Naive thymus-derived CD8-positive, alpha-beta T cell (primary cell): Measurements from ENCODE around the gene PPM1H. TPM values are rescaled to one million over a fixed set of nuclear protein-coding genes. Genes with fewer than 3 reads are reported as not detected.
"Not testable (repeated sequence)": the region's sequence is repeated elsewhere in the genome, so short reads cannot be mapped to it uniquely, and the experiment has no call there.

Experiments used
- ATAC-seq, 2 donors: fragments of 150-1000 bp; cut with Tn5 transposase in 1 of 2; sonication (Bioruptor Pico), chemical (Tn5 transposase) in 1 of 2; 1 replicate in 1 of 2; 2 replicates in 1 of 2; pipeline ENCODE4 v1.10.0; 2021; ENCODE audit warnings: mild to moderate bottlenecking in 2 of 2, moderate library complexity in 2 of 2
- POLR2A ChIA-PET: fragments of 350-600 bp; sonication (Branson Sonifier 250); formaldehyde crosslinking; loops from one replicate; lab custom pipeline; 2021; ENCODE audit warnings: antibody characterized with exemption; lab: Charles Lee
- DNase-seq, 10 donors: peaks; one replicate each; pipeline versions ENCODE4 v3.0.0 to v3.0.0-alpha.2; 2020 to 2022
- H3K27ac Mint-ChIP-seq, 10 donors: one replicate each; pipeline ENCODE4 v1.8.0; 2020 to 2022; ENCODE audit warnings: mild to moderate bottlenecking in 10 of 10, mixed read lengths in 10 of 10, moderate library complexity in 4 of 10, inconsistent platforms in 1 of 10
- H3K27me3 Mint-ChIP-seq, 5 donors: one replicate each; pipeline ENCODE4 v1.8.0; 2021 to 2022; ENCODE audit warnings: mixed read lengths in 5 of 5
- H3K36me3 Mint-ChIP-seq, 3 donors: one replicate each; pipeline ENCODE4 v1.8.0; 2020 to 2022; ENCODE audit warnings: mixed read lengths in 3 of 3, mild to moderate bottlenecking in 2 of 3, inconsistent platforms in 1 of 3
- H3K4me1 Mint-ChIP-seq, 4 donors: one replicate each; pipeline ENCODE4 v1.8.0; 2021 to 2022; ENCODE audit warnings: mixed read lengths in 4 of 4
- H3K4me3 Mint-ChIP-seq, 10 donors: one replicate each; pipeline ENCODE4 v1.8.0; 2020 to 2022; ENCODE audit warnings: mild to moderate bottlenecking in 10 of 10, mixed read lengths in 10 of 10, moderate library complexity in 6 of 10, inconsistent platforms in 1 of 10
- H3K9me3 Mint-ChIP-seq, 9 donors: one replicate each; pipeline ENCODE4 v1.8.0; 2020 to 2022; ENCODE audit warnings: mixed read lengths in 9 of 9, mild to moderate bottlenecking in 3 of 9, inconsistent platforms in 1 of 9, moderate library complexity in 1 of 9
- polyA plus RNA-seq, 3 donors: library from polyadenylated mRNA; unstranded; fragments of 300-500 nt; fragmentation: Illumina TruSeq; gene quantifications; one replicate each; pipeline ENCODE4 v1.2.3, GENCODE V29; 2021
- total RNA-seq, 8 experiments: library from RNA in 2 of 8; stranded (reverse) in 2 of 8; gene quantifications; one replicate each; pipeline ENCODE4 v1.2.3 and lab custom pipeline; 2021 to 2026

PPM1H gene
- total and polyA plus RNA-seq, 5 experiments from 2014 or later = not detected

DNA sequence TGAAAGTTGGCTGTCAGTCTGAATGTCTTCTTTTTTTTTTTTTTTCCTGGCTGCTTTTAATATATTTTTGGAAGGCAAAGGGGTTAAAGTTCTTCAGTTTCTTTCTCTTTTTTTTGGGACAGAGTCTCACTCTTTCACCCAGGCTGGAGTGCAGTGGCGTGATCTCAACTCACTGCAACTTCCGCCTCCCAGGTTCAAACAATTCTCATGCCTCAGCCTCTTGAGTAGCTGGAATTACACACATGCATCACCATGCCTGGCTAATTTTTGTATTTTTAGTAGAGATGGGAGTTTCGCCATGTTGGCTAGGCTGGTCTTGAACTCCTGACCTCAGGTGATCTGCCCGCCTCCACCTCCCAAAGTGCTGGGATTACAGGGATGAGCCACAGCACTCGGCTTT is 270.0 kb downstream of the PPM1H start:
- DNase-seq, H3K27me3 Mint-ChIP-seq, H3K27ac Mint-ChIP-seq, H3K4me3 Mint-ChIP-seq, H3K36me3 Mint-ChIP-seq, H3K9me3 Mint-ChIP-seq, ATAC-seq, POLR2A ChIA-PET, H3K4me1 Mint-ChIP-seq: not testable (repeated sequence)

DNA sequence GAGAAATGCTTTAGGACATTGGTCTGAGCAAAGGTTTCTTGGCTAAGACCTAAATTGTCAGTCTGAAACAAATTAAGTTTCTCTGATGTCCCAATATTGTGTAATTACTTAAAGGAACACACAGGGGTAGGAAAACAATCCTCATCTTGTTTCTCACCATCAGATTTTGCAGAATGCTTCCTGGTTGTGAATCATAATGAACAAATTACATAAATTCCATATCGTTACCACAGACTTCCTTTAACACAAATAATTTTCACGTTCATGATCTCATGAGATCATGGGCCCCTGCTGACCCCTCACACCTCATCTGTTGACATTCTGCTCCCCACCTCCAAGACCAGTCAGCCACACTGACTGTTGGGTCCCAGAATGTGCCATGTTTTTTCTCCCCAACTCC is 274.2 kb downstream of the PPM1H start:
- Mint-ChIP-seq H3K4me3 (no peak overlapping the region), H3K4me1 (no peaks in the 10 kb centered on the region), H3K27me3 (peaks cover 0 to 11% (median 3%) of the 10 kb centered on the region in 5 donors), H3K9me3 (no peaks in the 10 kb centered on the region), H3K27ac (peak overlapping the region in 1 of 10 donors; percentile 20), H3K36me3 (no peaks in the 10 kb centered on the region)
- no peak for DNase-seq
- ATAC-seq = no peak
- POLR2A ChIA-PET = no interaction called here

DNA sequence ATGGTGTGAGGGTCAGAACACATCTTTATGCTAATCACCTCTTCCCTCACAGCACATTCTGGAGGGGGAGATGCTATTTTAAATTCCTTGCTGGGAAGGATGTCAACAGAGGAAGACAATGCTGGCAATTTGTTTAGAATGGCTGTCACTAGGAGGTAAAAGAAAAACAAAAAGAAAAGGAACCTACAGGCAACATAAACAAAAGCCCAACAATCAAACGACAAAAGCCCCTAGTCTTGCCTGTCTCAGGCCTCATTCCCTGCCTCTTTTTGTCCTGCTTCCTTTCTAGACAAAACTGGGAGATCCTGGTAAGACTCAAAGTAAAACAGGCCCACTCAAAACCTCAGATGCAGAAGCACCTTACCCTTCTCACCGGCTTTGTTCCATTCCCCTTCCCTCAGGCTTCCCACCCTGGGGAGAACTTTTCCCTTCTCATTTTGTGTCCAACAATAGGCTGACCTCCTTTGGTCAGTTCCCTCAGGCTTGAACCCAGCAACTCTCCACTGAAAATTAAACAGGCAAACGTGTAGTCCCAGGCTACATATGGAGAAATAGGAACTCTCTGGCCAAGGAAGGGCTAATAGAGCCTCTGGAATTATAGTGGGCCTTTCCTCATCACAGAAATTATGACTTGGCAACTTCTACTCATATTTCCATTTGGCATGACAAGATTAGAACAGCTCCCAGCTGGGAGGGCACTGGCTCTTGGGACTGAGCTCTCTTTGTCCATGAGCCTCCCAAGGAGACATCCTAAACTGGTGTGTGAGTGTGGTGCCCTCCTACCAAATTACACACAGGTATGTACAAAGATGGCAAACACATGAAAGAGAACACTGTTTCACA is 275.3 kb downstream of the PPM1H start:
- Mint-ChIP-seq H3K36me3 (no peaks in the 10 kb centered on the region), H3K9me3 (no peaks in the 10 kb centered on the region), H3K4me3 (no peak overlapping the region), H3K27ac (no peak overlapping the region), H3K27me3 (peaks cover 0 to 21% (median 11%) of the 10 kb centered on the region in 5 donors), H3K4me1 (peaks cover under 1 to 5% (median 2%) of the 10 kb centered on the region in 4 donors)
- DNase-seq (no peak), ATAC-seq (no peak)
- POLR2A ChIA-PET = no interaction called here

DNA sequence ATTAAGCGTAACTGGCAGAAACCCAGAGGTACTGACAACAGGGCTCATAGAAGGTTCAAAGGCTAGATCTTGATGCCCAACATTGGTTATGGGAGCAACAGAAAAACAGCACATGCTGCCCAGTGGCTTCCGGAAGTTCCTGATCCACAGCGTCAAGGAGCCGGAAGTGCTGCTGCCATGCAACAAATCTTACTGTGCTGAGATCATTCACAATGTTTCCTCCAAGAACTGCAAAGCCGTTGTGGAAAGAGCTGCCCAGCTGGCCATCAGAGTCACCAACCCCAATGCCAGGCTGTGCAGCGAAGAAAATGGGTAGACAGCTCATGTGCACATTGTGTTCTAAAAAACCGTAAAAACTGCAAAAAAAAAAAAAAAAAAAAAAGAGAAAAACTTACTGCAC is 276.0 kb downstream of the PPM1H start:
- no peak overlapping the region for H3K27ac Mint-ChIP-seq

DNA sequence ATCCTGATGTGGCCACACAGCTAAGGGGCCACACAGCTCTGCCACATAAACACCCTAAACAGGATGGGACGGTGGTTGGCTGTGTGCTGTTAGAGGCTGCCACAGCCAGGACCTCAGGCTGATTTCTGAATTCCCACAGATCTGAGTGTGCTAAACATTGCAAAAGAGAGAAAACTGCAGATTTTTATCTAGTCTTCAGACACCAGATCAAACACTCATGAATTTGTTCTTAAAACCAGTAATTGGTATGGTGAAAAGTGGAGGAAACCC is 277.7 kb downstream of the PPM1H start:
- POLR2A ChIA-PET = no interaction called here
- DNase-seq = no peak
- Mint-ChIP-seq H3K9me3 (no peaks in the 10 kb centered on the region), H3K27ac (no peak overlapping the region), H3K4me1 (peaks cover 3 to 10% (median 7%) of the 10 kb centered on the region in 4 donors), H3K36me3 (no peaks in the 10 kb centered on the region), H3K4me3 (no peak overlapping the region), H3K27me3 (peaks cover 0 to 24% (median 14%) of the 10 kb centered on the region in 5 donors)
- ATAC-seq = no peak

More for the DNA sequence above, 276.0 kb downstream of the PPM1H start:
- peaks cover 3 to 10% (median 7%) of the 10 kb centered on the region in 4 donors for H3K4me1 Mint-ChIP-seq
- H3K9me3 Mint-ChIP-seq = no peaks in the 10 kb centered on the region
- POLR2A ChIA-PET = no interaction called here
- no peaks in the 10 kb centered on the region for H3K36me3 Mint-ChIP-seq
- peaks cover 0 to 24% (median 14%) of the 10 kb centered on the region in 5 donors for H3K27me3 Mint-ChIP-seq
- ATAC-seq = no peak
- DNase-seq = no peak
- H3K4me3 Mint-ChIP-seq = no peak overlapping the region

DNA sequence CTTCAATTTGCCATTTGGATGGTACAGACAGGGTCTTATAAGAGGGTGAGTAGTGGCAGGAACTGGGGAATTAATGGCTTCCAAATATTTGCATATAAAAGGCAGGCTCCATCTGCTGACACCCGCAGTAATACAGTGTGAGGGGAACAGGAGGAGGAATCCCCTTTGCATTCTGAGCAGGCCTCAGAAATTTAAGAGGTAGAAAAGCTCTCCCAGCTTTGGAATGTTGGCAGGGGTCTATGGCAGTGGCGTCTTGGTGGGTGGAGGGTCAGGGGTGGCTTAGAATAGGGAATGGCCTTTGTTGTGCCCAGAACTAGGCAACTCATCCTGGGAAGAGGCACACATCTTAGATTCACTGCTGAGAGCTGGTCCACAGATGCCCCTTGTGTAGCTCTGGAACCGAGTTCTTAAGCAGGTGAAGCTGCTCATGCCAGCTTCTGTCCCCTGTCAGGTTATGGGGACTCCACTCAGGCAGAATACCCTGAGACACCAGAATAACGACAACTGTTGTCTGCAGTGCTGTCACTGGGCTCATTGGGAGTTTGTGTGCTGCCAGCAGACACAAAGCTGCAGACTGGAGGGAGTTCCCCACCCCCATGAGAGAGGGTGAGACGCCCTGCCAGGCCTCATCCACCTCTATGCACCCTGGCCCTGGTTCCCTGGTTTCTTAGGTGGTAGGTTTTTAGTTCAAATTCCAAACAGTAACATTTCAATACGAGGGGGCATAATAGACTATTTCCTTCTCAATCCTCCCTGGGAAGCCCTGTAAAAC is 278.2 kb downstream of the PPM1H start:
- POLR2A ChIA-PET = no interaction called here
- H3K4me1 Mint-ChIP-seq = peaks cover 3 to 10% (median 7%) of the 10 kb centered on the region in 4 donors
- H3K36me3 Mint-ChIP-seq = no peaks in the 10 kb centered on the region
- H3K27me3 Mint-ChIP-seq = peaks cover 0 to 24% (median 14%) of the 10 kb centered on the region in 5 donors
- no peak for DNase-seq
- no peak overlapping the region for H3K27ac Mint-ChIP-seq
- no peaks in the 10 kb centered on the region for H3K9me3 Mint-ChIP-seq
- H3K4me3 Mint-ChIP-seq = no peak overlapping the region
- no peak for ATAC-seq

DNA sequence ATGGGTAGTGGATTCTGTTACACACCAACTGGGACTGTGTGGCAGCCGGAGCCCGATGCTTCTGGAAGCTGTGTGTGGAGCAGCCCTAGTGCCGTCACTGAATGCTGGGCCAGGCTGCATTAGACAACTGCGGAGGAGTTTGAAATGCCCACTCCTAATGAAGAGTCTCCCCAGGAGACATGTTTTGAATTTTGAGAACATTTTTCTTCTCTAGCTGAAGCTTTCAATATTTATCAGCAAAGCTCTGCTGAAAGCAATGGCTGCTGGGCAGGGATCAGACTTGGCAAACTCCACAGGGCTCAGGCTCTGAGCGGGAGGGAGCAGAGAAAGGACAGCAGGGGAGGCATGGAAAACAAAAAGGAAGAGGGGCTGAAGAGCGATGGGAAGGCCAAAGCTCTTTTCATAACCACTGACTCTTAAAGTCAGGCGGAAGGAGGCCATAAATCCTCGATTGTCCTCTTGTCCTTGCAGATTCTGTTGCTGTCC is 279.2 kb downstream of the PPM1H start:
- no peak overlapping the region for H3K27ac Mint-ChIP-seq
- no peak overlapping the region for H3K4me3 Mint-ChIP-seq
- POLR2A ChIA-PET = no interaction called here
- DNase-seq (no peak), ATAC-seq (no peak)
- no peaks in the 10 kb centered on the region for H3K36me3 Mint-ChIP-seq
- H3K9me3 Mint-ChIP-seq = no peaks in the 10 kb centered on the region
- peaks cover 3 to 10% (median 7%) of the 10 kb centered on the region in 4 donors for H3K4me1 Mint-ChIP-seq
- peaks cover 0 to 24% (median 14%) of the 10 kb centered on the region in 5 donors for H3K27me3 Mint-ChIP-seq

DNA sequence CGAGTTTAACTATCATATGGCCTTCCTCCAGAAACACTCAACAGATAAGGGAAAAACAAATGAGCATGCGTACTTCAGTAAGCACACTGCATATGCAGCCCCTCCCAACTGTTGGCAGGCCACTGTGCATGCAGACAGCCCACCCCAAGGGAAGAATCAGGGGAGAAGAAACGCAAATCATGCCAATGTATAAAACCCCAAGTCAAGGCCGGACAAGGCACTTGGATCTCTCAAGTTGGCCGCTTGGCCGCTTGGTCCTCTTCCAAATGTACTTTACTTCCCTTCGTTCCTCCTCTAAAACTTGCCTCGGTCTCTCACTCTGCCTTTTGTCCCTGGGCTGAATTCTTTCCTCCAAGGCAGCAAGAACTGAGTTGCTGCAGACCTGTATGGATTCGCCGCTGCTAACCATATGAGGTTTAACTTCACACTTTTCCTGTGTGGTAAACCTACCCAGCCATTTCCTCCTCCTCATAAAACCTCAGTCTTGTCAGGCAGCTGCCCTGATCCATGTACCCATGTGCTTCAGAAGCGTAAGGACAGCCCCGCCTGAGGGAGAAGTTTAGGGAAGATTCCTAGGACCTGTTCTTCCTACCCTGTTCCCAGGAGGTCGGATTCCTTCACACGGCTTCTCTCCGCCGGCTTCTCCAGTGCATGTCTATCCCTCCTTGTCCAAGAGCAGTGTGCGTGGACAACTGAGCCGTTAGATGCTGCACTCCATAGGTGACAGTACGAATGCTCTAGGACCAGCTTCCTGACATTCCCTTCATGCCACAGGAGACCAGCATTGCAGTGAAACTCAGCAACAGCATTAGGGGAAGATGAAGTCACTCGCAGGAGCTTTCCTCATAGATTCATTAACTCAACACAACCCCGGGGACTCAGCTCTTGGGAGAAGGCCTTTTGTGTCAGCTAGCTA is 280.4 kb downstream of the PPM1H start:
- no peaks in the 10 kb centered on the region for H3K36me3 Mint-ChIP-seq
- H3K4me1 Mint-ChIP-seq = peaks cover 3 to 10% (median 7%) of the 10 kb centered on the region in 4 donors
- POLR2A ChIA-PET = no interaction called here
- ATAC-seq (no peak), DNase-seq (no peak)
- no peak overlapping the region for H3K27ac Mint-ChIP-seq
- H3K9me3 Mint-ChIP-seq = no peaks in the 10 kb centered on the region
- no peak overlapping the region for H3K4me3 Mint-ChIP-seq
- peaks cover 0 to 24% (median 14%) of the 10 kb centered on the region in 5 donors for H3K27me3 Mint-ChIP-seq

DNA sequence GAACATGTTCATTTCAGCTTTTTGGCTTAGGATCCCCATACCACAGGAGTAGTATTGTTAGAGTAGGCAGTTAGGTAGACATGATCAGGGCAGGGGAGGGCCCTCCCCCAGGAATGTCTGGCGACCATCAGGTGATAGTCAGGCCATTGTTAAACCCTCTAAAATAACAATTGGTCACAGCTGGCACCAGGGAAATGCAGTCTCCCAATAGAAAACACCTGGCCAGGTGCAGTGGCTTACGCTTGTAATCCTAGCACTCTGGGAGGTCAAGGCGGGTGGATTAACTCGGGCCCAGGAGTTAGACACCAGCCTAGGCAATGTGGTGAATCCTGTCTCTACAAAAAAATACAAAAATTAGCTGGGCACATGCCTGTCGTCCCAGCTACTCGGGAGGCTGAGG is 281.2 kb downstream of the PPM1H start:
- Mint-ChIP-seq H3K36me3 (no peaks in the 10 kb centered on the region), H3K27ac (no peak overlapping the region), H3K4me1 (peaks cover 3 to 10% (median 7%) of the 10 kb centered on the region in 4 donors), H3K9me3 (no peaks in the 10 kb centered on the region), H3K4me3 (no peak overlapping the region), H3K27me3 (peaks cover 0 to 24% (median 14%) of the 10 kb centered on the region in 5 donors)
- POLR2A ChIA-PET = no interaction called here
- ATAC-seq (no peak), DNase-seq (no peak)

DNA sequence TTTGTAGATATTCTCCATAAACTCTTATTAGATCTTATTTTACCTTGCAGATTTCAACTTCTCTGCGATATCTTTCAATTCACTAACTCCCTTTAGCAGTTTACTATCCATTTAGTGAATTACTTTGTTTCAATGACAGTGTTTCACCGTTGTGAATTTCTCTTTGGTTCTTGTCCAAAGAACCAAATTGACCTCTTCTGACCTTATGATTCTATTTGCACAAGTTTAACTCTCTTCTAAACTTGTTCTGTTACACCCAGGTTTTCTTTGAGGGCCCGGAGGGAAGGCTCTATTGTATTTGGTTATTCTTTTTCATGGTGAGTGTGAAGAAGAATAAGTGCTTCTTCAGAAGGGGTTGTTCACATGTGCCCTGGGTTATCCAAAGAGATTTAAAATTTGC is 281.6 kb downstream of the PPM1H start:
- Mint-ChIP-seq H3K9me3 (no peaks in the 10 kb centered on the region), H3K27ac (no peak overlapping the region), H3K4me1 (peaks cover 3 to 10% (median 7%) of the 10 kb centered on the region in 4 donors), H3K36me3 (no peaks in the 10 kb centered on the region), H3K27me3 (peaks cover 0 to 24% (median 14%) of the 10 kb centered on the region in 5 donors), H3K4me3 (no peak overlapping the region)
- no peak for ATAC-seq
- DNase-seq = no peak
- POLR2A ChIA-PET = interaction anchor here (1.0 kb wide), 1 partner anchor 19 kb away, joined by 3 read pairs; no protein-coding TSS in a partner anchor

DNA sequence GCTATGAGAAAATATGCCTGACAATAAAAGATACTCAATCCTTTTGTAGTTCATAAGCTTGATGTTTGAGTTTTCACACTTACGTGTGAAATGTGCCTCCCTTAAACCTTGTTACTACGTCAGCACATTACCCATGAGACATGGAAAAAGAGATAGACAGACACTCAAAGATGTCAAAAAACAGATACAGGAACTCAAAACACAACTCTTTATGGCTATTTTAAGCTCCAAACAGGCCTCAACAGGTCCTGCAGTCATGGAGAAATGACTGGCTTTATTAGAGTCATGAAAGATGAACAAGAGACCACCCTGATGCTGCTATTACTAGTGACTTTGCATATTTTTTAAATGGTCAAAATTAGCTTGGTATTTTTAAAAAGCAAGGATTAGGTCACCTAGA is 283.8 kb downstream of the PPM1H start:
- peaks cover 3 to 10% (median 7%) of the 10 kb centered on the region in 4 donors for H3K4me1 Mint-ChIP-seq
- peaks cover 0 to 20% (median 11%) of the 10 kb centered on the region in 5 donors for H3K27me3 Mint-ChIP-seq
- ATAC-seq (no peak), DNase-seq (no peak)
- POLR2A ChIA-PET = no interaction called here
- no peaks in the 10 kb centered on the region for H3K36me3 Mint-ChIP-seq
- H3K27ac Mint-ChIP-seq = no peak overlapping the region
- no peak overlapping the region for H3K4me3 Mint-ChIP-seq
- H3K9me3 Mint-ChIP-seq = no peaks in the 10 kb centered on the region

DNA sequence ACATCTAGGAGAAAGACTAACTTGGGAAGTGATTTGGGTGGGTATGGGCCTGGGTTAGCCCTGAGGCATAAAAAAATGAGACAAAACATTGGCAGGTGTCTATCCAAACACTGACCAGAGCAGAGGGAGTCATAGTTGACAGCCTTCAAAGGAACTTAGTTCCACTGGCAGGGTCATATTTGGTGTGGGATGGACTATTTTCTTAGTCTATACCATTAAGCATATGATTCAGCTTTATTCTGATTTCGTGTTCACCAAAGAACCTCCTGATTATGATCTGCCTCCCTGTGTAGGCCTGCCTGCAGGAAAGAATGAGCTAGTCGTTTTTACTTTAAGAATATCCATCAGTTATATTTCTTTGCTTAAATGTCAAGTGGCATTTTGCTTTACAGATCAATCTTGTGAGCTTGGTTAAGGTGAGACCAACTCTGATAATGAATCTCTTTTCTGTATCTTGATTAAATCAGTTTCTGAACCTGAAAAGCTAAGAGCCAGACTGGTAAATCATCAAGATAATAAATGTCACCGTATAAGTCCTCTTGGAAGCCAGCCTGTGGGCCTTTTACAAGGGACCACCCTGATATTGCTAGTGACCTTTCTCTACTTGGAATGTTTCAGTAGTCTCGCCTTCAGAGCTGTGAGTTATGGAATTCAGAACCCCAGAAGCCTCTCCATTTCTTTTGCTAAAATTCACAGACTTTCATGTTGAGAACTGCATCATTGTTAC is 285.4 kb downstream of the PPM1H start:
- H3K4me1 Mint-ChIP-seq = peaks cover 2 to 5% (median 3%) of the 10 kb centered on the region in 4 donors
- H3K27me3 Mint-ChIP-seq = peaks cover 0 to 9% (median 2%) of the 10 kb centered on the region in 5 donors
- no peaks in the 10 kb centered on the region for H3K36me3 Mint-ChIP-seq
- DNase-seq = no peak
- no peaks in the 10 kb centered on the region for H3K9me3 Mint-ChIP-seq
- H3K4me3 Mint-ChIP-seq = no peak overlapping the region
- H3K27ac Mint-ChIP-seq = no peak overlapping the region
- POLR2A ChIA-PET = no interaction called here
- no peak for ATAC-seq
